ENCODE data around the gene MFRP. TPM values are rescaled to one million over a fixed set of nuclear protein-coding genes. Genes with fewer than 3 reads are reported as not detected.

The MFRP gene
- total and polyA plus RNA-seq, 9 of the 15 experiments (the other 6 are each of a cell fraction or from before 2014, with no cell fraction given), result not detected

DNA sequence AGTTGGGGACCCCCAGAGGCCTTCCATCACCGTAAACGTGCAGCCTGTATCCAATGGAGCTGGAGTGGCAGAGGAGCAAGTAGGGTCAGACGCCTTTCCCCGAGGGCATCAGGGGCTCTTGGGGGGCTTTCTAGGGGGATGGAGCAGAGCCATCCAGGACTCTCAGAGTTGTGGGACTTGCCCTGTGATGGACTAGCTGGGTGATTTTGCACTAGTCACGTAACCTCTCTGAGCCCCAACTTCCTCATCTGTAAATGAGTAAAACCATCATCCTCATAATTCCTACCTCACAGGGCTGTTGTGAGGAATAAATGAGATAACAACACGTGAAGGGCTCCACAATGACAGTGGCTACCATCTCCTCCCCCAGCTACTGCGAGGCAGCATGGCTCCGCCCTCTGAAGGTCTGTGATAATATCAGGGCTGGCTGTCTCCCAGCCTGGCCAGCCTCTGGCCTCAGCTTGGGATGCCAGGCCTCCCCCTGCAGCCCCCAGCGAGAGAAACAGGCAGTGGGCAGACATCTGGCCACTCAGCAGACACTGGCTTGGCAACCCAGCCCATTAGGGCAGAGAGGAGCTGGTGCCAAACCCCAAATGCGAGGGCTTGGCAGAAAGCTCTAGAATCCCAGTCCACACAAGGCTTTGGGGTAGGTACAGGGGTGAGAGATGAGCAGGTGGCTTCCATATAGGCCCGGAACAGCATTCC lies 28.3 kb upstream of the MFRP start (continued):
- TF ChIP-seq MITF (IDR thresholded peaks at IDR 0.05) (no peak), SRSF3 (IDR thresholded peaks at IDR 0.05; ENCODE audit: insufficient read depth, low read length) (no peak), NCOA1 (IDR thresholded peaks at IDR 0.05; ENCODE audit: low read depth) (0 out of 2 replicates have a peak, but pooled peaks have one; percentile 36), TEAD4 (IDR thresholded peaks at IDR 0.05; ENCODE audit: low read length) (peak; percentile 26; the same call in 1 of the 2 replicates), TEAD4 (CRISPR knock-in tag; IDR thresholded peaks at IDR 0.05; ENCODE audit: borderline replicate concordance) (no peak), KHSRP (IDR thresholded peaks at IDR 0.05) (no peak), RBM25 (IDR thresholded peaks at IDR 0.05; ENCODE audit: low read depth, low read length, severe bottlenecking) (peak; percentile 79), ZFPM2 (CRISPR knock-in tag; IDR thresholded peaks at IDR 0.05) (no peak), COPS2 (conservative IDR thresholded peaks at IDR 0.05) (no peak), FOXA3 (CRISPR knock-in tag; conservative IDR thresholded peaks at IDR 0.05 in 1 of 2, IDR thresholded peaks at IDR 0.05 in 1 of 2) (no peak), CBFA2T3 (IDR thresholded peaks at IDR 0.05) (0 out of 2 replicates have a peak, but pooled peaks have one; percentile 37), GTF2F1 (IDR thresholded peaks at IDR 0.05; ENCODE audit: low read depth, low read length) (no peak), CREB1 (IDR thresholded peaks at IDR 0.05) (peak; percentile 84), CREB1 (CRISPR knock-in tag; IDR thresholded peaks at IDR 0.05) (peak; percentile 61; the same call in 1 of the 2 replicates), U2AF2 (optimal IDR thresholded peaks at IDR 0.05; ENCODE audit: low read depth, low read length) (no peak), RFX5 (IDR thresholded peaks at IDR 0.05; ENCODE audit: low read depth, low read length) (no peak), POLR2AphosphoS5 (IDR thresholded peaks at IDR 0.05; ENCODE audit: control insufficient read depth, insufficient read depth, low read depth, low read length) (no peak), SNRNP70 (optimal IDR thresholded peaks at IDR 0.05; ENCODE audit: low read depth, low read length) (no peak), ZNF79 (CRISPR knock-in tag; IDR thresholded peaks at IDR 0.05; ENCODE audit: low read depth) (no peak), RHOXF2B (CRISPR knock-in tag; conservative IDR thresholded peaks at IDR 0.05) (no peak), PCBP1 (IDR thresholded peaks at IDR 0.05; ENCODE audit: low read depth, low read length, poor library complexity, severe bottlenecking) (no peak), ETV6 (IDR thresholded peaks at IDR 0.05; ENCODE audit: borderline replicate concordance in 1 of 2, low read depth in 2 of 2, low read length in 1 of 2) (no peak), ETV6 (CRISPR knock-in tag; IDR thresholded peaks at IDR 0.05; ENCODE audit: borderline replicate concordance) (no peak), KDM1A (IDR thresholded peaks at IDR 0.05) (peak in 1 of 2 experiments; percentile 46; a peak in 1 of 4 replicates), BCL6 (CRISPR knock-in tag; IDR thresholded peaks at IDR 0.05) (no peak), ZNF311 (CRISPR knock-in tag; IDR thresholded peaks at IDR 0.05) (no peak), ZBTB8A (IDR thresholded peaks at IDR 0.05; ENCODE audit: partially characterized antibody) (no peak)
- TF ChIP-seq, protein P1, sequence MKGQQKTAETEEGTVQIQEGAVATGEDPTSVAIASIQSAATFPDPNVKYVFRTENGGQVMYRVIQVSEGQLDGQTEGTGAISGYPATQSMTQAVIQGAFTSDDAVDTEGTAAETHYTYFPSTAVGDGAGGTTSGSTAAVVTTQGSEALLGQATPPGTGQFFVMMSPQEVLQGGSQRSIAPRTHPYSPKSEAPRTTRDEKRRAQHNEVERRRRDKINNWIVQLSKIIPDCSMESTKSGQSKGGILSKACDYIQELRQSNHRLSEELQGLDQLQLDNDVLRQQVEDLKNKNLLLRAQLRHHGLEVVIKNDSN (CRISPR knock-in tag; IDR thresholded peaks at IDR 0.05), result peak; percentile 80
- TF ChIP-seq, protein P2, sequence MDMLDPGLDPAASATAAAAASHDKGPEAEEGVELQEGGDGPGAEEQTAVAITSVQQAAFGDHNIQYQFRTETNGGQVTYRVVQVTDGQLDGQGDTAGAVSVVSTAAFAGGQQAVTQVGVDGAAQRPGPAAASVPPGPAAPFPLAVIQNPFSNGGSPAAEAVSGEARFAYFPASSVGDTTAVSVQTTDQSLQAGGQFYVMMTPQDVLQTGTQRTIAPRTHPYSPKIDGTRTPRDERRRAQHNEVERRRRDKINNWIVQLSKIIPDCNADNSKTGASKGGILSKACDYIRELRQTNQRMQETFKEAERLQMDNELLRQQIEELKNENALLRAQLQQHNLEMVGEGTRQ (CRISPR knock-in tag; IDR thresholded peaks at IDR 0.05), result peak; percentile 32; the same call in 1 of the 2 replicates

Data from K562 (cell line).